MM.1S (cell line): Measurements from ENCODE around the gene KCNMA1.

Experiments
- DNase-seq: peaks from one replicate; pipeline ENCODE4 v3.0.0-alpha.2; 2015
- H2AFZ ChIP-seq: fragments of 300-600 bp; sonication (generic); 2 replicates; pipeline ENCODE4 v1.6.0; 2016; ENCODE audit warnings: antibody characterized with exemption, low read length
- H3F3A ChIP-seq: fragments of 300-600 bp; sonication (generic); 2 replicates; pipeline ENCODE4 v1.6.1; 2016; ENCODE audit warnings: mild to moderate bottlenecking, antibody characterized with exemption, low read length, moderate library complexity, mixed read lengths; ENCODE audit not compliant: insufficient read depth
- H3K27ac ChIP-seq: fragments of 300-600 bp; sonication (generic); 2 replicates; pipeline ENCODE4 v1.5.1; 2016; ENCODE audit warnings: mild to moderate bottlenecking, low read length
- H3K27me3 ChIP-seq: fragments of 300-600 bp; sonication (generic); replicated peaks from 2 replicates; pipeline ENCODE4 v1.6.0; 2016; ENCODE audit warnings: low read length; ENCODE audit not compliant: insufficient read depth
- H3K36me3 ChIP-seq: fragments of 300-600 bp; sonication (generic); replicated peaks from 2 replicates; pipeline ENCODE4 v1.6.1; 2016; ENCODE audit warnings: mild to moderate bottlenecking, low read length, mixed read lengths; ENCODE audit not compliant: insufficient read depth
- H3K4me1 ChIP-seq: fragments of 300-600 bp; sonication (generic); 2 replicates; pipeline ENCODE4 v1.6.1; 2016; ENCODE audit warnings: low read length, mixed read lengths
- H3K4me2 ChIP-seq: fragments of 300-600 bp; sonication (generic); 2 replicates; pipeline ENCODE4 v1.6.0; 2016; ENCODE audit warnings: low read depth, low read length
- H3K4me3 ChIP-seq: fragments of 300-600 bp; sonication (generic); 2 replicates; pipeline ENCODE4 v1.5.1; 2016; ENCODE audit warnings: low read length, mixed read lengths
- H3K79me2 ChIP-seq: fragments of 300-600 bp; sonication (generic); 2 replicates; pipeline ENCODE4 v1.6.1; 2016; ENCODE audit warnings: mixed run types, low read length, mixed read lengths
- H3K9ac ChIP-seq: fragments of 300-600 bp; sonication (generic); 2 replicates; pipeline ENCODE4 v1.6.1; 2016; ENCODE audit warnings: low read length, mixed read lengths
- H3K9me2 ChIP-seq: fragments of 300-600 bp; sonication (generic); replicated peaks from 2 replicates; pipeline ENCODE4 v1.6.1; 2016; ENCODE audit warnings: mild to moderate bottlenecking, low read length, mixed read lengths; ENCODE audit not compliant: insufficient read depth
- H3K9me3 ChIP-seq: fragments of 300-600 bp; sonication (generic); replicated peaks from 2 replicates; pipeline ENCODE4 v1.6.1; 2016; ENCODE audit warnings: mild to moderate bottlenecking, low read length, mixed read lengths; ENCODE audit not compliant: insufficient read depth
- H4K20me1 ChIP-seq: fragments of 300-600 bp; sonication (generic); 2 replicates; pipeline ENCODE4 v1.6.1; 2016; ENCODE audit warnings: mild to moderate bottlenecking, low read length, moderate library complexity, mixed read lengths; ENCODE audit not compliant: insufficient read depth
- CTCF ChIP-seq: fragments of 300-600 bp; sonication (generic); IDR thresholded peaks from 2 replicates; pipeline ENCODE4 v1.5.1; 2016; ENCODE audit warnings: antibody characterized with exemption, low read length, mixed read lengths
- EZH2 ChIP-seq: fragments of 300-600 bp; sonication (generic); optimal IDR thresholded peaks from 2 replicates; pipeline ENCODE3; 2017; ENCODE audit warnings: low read depth, mild to moderate bottlenecking, antibody characterized with exemption, low read length, mixed read lengths
- EZH2phosphoT487 ChIP-seq: fragments of 300-600 bp; sonication (generic); IDR thresholded peaks from 2 replicates; pipeline ENCODE4 v1.6.1; 2018; ENCODE audit warnings: antibody characterized with exemption, low read length

Gene KCNMA1

GRCh38 chr10:77237120-77237519 is 400.5 kb downstream of the KCNMA1 start:
- peaks cover 10% of the 10 kb centered on the region for H3K4me1 ChIP-seq
- H3K27me3 ChIP-seq: no peaks in the 10 kb centered on the region
- H3K9ac ChIP-seq: no peak overlapping the region
- H3K9me2 ChIP-seq: no peaks in the 10 kb centered on the region
- no peaks in the 10 kb centered on the region for H3K9me3 ChIP-seq
- H4K20me1 ChIP-seq: no peaks in the 10 kb centered on the region
- no peaks in the 10 kb centered on the region for H3K36me3 ChIP-seq
- no peaks in the 10 kb centered on the region for H3K79me2 ChIP-seq
- no peak overlapping the region for H3K4me3 ChIP-seq
- H3K4me2 ChIP-seq: no peak overlapping the region
- H3F3A ChIP-seq: peaks cover 10% of the 10 kb centered on the region
- TF ChIP-seq CTCF: no peak
- no peak for TF ChIP-seq EZH2
- TF ChIP-seq EZH2phosphoT487: no peak
- no peak for DNase-seq
- no peak overlapping the region for H2AFZ ChIP-seq
- no peak overlapping the region for H3K27ac ChIP-seq

- DNase-seq: no peak
- H3K79me2 ChIP-seq: no peaks in the 10 kb centered on the region
- H3K9ac ChIP-seq: no peak overlapping the region
- no peak overlapping the region for H3K27ac ChIP-seq
- H3K4me3 ChIP-seq: no peak overlapping the region
- no peaks in the 10 kb centered on the region for H3K9me3 ChIP-seq
- H3K9me2 ChIP-seq: no peaks in the 10 kb centered on the region
- no peaks in the 10 kb centered on the region for H4K20me1 ChIP-seq
- no peaks in the 10 kb centered on the region for H3K27me3 ChIP-seq
- H3F3A ChIP-seq: peaks cover 14% of the 10 kb centered on the region
- TF ChIP-seq CTCF (no peak), EZH2phosphoT487 (no peak), EZH2 (no peak)
- peaks cover 13% of the 10 kb centered on the region for H3K4me1 ChIP-seq
- H2AFZ ChIP-seq: no peak overlapping the region
- H3K36me3 ChIP-seq: no peaks in the 10 kb centered on the region
- no peak overlapping the region for H3K4me2 ChIP-seq
Observed at GRCh38 chr10:77236700-77237099, 400.9 kb downstream of the KCNMA1 start.

- H3K79me2 ChIP-seq: no peaks in the 10 kb centered on the region
- H3K4me2 ChIP-seq: no peak overlapping the region
- H3K27me3 ChIP-seq: no peaks in the 10 kb centered on the region
- TF ChIP-seq CTCF (no peak), EZH2phosphoT487 (no peak), EZH2 (no peak)
- no peak overlapping the region for H3K27ac ChIP-seq
- no peak overlapping the region for H2AFZ ChIP-seq
- no peaks in the 10 kb centered on the region for H3K9me3 ChIP-seq
- no peak for DNase-seq
- peaks cover 15% of the 10 kb centered on the region for H3K4me1 ChIP-seq
- H3K9me2 ChIP-seq: no peaks in the 10 kb centered on the region
- no peak overlapping the region for H3K9ac ChIP-seq
- peaks cover 21% of the 10 kb centered on the region for H3F3A ChIP-seq
- H3K36me3 ChIP-seq: no peaks in the 10 kb centered on the region
- H4K20me1 ChIP-seq: no peaks in the 10 kb centered on the region
- H3K4me3 ChIP-seq: no peak overlapping the region
Observed at GRCh38 chr10:77236029-77236428, 401.6 kb downstream of the KCNMA1 start.

GRCh38 chr10:77234599-77234998 is 403.0 kb downstream of the KCNMA1 start:
- Histone ChIP-seq H3K36me3 (no peaks in the 10 kb centered on the region), H3K79me2 (no peaks in the 10 kb centered on the region)
- no peak for TF ChIP-seq EZH2
- TF ChIP-seq EZH2phosphoT487: no peak
- no peak for TF ChIP-seq CTCF

More at GRCh38 chr10:77234599-77234998, 403.0 kb downstream of the KCNMA1 start:
- Histone ChIP-seq H3K4me3 (no peak overlapping the region), H3K27ac (no peak overlapping the region), H4K20me1 (no peaks in the 10 kb centered on the region), H3K4me2 (no peak overlapping the region), H3K27me3 (no peaks in the 10 kb centered on the region), H3K9me3 (no peaks in the 10 kb centered on the region), H3F3A (peaks cover 28% of the 10 kb centered on the region), H3K4me1 (peaks cover 28% of the 10 kb centered on the region), H3K9ac (no peak overlapping the region), H2AFZ (no peak overlapping the region), H3K9me2 (no peaks in the 10 kb centered on the region)
- no peak for DNase-seq
